ENCODE results near the gene COA3. TPM values are rescaled to one million over a fixed set of nuclear protein-coding genes. Genes with fewer than 3 reads are reported as not detected.

Gene COA3
- total and polyA plus RNA-seq, 12 donors = 56.1 to 142 (median 75.4) TPM

DNA sequence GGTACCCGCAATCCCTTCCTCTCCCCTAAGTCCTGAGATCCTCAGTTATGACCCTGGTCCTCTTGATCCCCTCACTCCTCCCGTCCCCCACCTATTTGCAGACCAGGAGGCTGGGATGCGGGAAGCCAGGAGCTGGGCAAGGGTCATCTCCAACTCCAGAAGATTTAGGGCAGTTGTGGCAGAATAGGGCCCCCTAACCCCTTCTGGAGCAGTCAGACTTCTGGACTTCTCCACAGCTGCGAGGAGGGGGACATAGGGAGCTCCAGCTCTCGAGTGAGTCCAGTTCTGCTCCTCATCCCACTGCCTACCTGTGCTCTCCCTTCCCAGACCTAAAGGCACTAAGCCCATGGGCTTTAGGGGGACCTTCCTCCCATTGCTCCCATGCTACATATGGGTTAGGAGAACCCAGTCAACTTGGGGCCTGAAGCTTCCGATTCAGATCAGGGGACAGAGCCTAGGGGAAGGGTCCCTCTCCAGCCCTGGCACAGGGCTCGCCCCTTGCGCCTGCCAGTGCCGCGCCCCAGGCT is 16.8 kb downstream of the COA3 start:
- no peak for ATAC-seq
- no peaks in the 10 kb centered on the region for H3K9me3 ChIP-seq
- TF ChIP-seq, protein P1, sequence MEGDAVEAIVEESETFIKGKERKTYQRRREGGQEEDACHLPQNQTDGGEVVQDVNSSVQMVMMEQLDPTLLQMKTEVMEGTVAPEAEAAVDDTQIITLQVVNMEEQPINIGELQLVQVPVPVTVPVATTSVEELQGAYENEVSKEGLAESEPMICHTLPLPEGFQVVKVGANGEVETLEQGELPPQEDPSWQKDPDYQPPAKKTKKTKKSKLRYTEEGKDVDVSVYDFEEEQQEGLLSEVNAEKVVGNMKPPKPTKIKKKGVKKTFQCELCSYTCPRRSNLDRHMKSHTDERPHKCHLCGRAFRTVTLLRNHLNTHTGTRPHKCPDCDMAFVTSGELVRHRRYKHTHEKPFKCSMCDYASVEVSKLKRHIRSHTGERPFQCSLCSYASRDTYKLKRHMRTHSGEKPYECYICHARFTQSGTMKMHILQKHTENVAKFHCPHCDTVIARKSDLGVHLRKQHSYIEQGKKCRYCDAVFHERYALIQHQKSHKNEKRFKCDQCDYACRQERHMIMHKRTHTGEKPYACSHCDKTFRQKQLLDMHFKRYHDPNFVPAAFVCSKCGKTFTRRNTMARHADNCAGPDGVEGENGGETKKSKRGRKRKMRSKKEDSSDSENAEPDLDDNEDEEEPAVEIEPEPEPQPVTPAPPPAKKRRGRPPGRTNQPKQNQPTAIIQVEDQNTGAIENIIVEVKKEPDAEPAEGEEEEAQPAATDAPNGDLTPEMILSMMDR (IDR thresholded peaks at IDR 0.05) = no peak
- H3K27ac ChIP-seq = no peak overlapping the region
- WGBS, 2 donors = 31 to 42% methylated on average over 7 to 10 of the region's 10 CpGs
- peaks cover 0 to 73% (median 67%) of the 10 kb centered on the region in 7 donors for H3K27me3 ChIP-seq
- H3K4me3 ChIP-seq = no peak overlapping the region
- H3K36me3 ChIP-seq = peaks cover 0 to 32% (median 22%) of the 10 kb centered on the region in 9 donors
- intact Hi-C loops (cut with DNase I) = no loop called here
- H3K4me1 ChIP-seq = peaks cover 8 to 35% (median 26%) of the 10 kb centered on the region in 9 donors
- DNase-seq = no peak

DNA sequence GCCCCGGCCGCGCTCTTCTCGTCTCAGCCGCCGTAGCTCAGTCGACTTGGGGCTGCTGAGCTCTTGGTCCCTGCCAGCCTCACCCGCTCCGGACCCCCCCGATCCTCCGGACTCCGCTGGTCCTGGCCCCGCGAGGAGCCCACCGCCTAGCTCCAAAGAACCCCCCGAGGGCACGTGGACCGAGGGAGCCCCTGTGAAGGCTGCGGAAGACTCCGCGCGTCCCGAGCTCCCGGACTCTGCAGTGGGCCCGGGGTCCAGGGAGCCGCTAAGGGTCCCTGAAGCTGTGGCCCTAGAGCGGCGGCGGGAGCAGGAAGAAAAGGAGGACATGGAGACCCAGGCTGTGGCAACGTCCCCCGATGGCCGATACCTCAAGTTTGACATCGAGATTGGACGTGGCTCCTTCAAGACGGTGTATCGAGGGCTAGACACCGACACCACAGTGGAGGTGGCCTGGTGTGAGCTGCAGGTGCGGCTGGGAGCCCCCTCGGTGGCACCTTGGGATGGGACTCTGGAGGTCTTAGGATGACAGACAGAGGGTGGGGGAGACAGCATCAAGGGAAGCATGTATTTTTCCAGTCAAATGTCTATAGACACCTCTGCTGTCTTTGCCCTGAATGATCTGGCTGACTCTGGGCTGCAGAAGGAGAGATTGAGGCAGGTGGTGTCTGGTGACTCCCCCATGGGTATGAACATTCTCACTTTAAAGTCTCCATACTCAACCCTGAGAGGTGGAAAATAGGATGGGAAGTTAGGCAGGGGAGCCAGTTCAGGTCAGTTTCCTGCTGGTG is 17.5 kb downstream of the COA3 start:
- no peak overlapping the region for H3K27ac ChIP-seq

DNA sequence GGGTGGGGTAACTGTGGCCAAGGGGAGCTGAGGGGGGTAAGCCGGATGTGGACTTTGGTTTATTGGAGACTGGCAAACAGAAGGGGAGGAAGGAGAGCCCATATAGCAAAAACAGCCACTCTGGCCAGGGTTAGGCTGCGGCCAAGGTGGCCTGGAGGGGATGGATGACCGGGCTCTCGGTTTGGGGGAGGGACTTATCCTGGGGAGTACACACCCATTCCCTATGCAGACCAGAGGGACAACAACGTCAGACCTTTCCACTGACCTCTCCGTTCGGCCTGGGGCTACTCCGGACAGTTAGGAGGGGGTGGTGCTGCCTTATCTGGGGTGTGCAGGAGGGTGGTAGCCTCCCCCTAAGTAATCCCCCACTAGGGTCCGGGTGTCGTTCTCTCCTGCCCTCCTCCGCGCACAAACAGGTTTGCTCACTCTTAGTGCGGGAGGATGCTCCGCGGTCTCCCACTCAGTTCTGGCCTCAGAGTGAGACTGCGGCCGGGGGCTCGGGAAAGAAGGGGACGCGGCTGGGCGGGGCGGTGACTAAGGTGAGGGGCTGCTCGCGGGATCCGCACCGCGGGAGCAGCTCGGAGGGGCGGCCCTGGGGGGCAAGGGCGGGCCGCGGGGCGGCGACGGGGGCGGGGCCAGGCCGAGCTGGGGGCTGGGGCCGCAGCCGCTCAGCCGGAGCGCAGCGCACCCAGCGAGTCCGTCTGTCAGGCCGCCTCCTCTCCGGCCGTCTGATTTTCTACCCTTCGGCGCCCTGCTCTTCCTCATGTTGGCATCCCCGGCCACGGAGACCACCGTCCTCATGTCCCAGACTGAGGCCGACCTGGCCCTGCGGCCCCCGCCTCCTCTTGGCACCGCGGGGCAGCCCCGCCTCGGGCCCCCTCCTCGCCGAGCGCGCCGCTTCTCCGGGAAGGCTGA is 18.3 kb downstream of the COA3 start, which contains the start of gene WNK4:
WNK4 (plus strand) TSS at position 675 of the 915 bp plus-strand sequence; CDS start at position 764, 89 bp downstream.
- peaks cover 0 to 47% (median 37%) of the 10 kb centered on the region in 9 donors for H3K36me3 ChIP-seq
- peaks cover 8 to 34% (median 26%) of the 10 kb centered on the region in 9 donors for H3K4me1 ChIP-seq
- H3K27ac ChIP-seq = no peak within 1 kb of the TSS
- H3K9me3 ChIP-seq = no peaks in the 10 kb centered on the region
- DNase-seq (no peak), ATAC-seq (peak in 5 of 8 donors; percentile 14 to 53 (median 28))
- H3K4me3 ChIP-seq = peak within 1 kb of the TSS; percentile 15 to 51 (median 36)
- intact Hi-C loops (cut with DNase I) = no loop called here
- TF ChIP-seq, protein P1 (IDR thresholded peaks at IDR 0.05) = no peak
- peaks cover 0 to 58% (median 52%) of the 10 kb centered on the region in 7 donors for H3K27me3 ChIP-seq
- WGBS, 2 donors = 6 to 7% methylated on average over 47 to 64 of the region's 65 CpGs

More for the DNA sequence above, 17.5 kb downstream of the COA3 start:
- TF ChIP-seq, protein P1 (IDR thresholded peaks at IDR 0.05) = no peak
- intact Hi-C loops (cut with DNase I) = no loop called here
- DNase-seq (no peak), ATAC-seq (peak in 2 of 8 donors; percentile 7 to 22)
- H3K27me3 ChIP-seq = peaks cover 0 to 66% (median 60%) of the 10 kb centered on the region in 7 donors
- H3K9me3 ChIP-seq = no peaks in the 10 kb centered on the region
- WGBS, 2 donors = 6% methylated on average over 39 of the region's 39 CpGs
- H3K4me1 ChIP-seq = peaks cover 8 to 35% (median 26%) of the 10 kb centered on the region in 9 donors
- peak overlapping the region; percentile 15 to 51 (median 36) for H3K4me3 ChIP-seq
- H3K36me3 ChIP-seq = peaks cover 0 to 39% (median 29%) of the 10 kb centered on the region in 9 donors

Data from heart right ventricle (tissue), 16 donors.